HUES64 (cell line): ENCODE data around the gene MCCD1.
A peak's percentile ranks its signal among the peaks of the same experiment; 100 is the strongest.

Experiments used
- H3K27ac ChIP-seq: 2 replicates; pipeline ENCODE4 v1.7.0; 2013; ENCODE audit warnings: low read depth, low read length, inconsistent platforms
- H3K27me3 ChIP-seq: 2 replicates; pipeline ENCODE4 v1.6.1; 2013; ENCODE audit warnings: mild to moderate bottlenecking, low read length; ENCODE audit not compliant: insufficient read depth
- H3K36me3 ChIP-seq: 2 replicates; pipeline ENCODE4 v1.6.1; 2013; ENCODE audit warnings: mild to moderate bottlenecking, low read length; ENCODE audit not compliant: insufficient read depth
- H3K4me1 ChIP-seq: 2 replicates; pipeline ENCODE4 v1.6.1; 2013; ENCODE audit warnings: mild to moderate bottlenecking, low read length, moderate library complexity; ENCODE audit not compliant: insufficient read depth
- H3K4me3 ChIP-seq: 2 replicates; pipeline ENCODE4 v1.5.1; 2013; ENCODE audit warnings: mild to moderate bottlenecking, low read length, moderate library complexity
- H3K9ac ChIP-seq: 2 replicates; pipeline ENCODE4 v1.6.1; 2013; ENCODE audit warnings: mild to moderate bottlenecking, low read depth, low read length
- H3K9me3 ChIP-seq: 2 replicates; pipeline ENCODE4 v1.6.1; 2013; ENCODE audit warnings: low read depth, low read length; ENCODE audit not compliant: insufficient read depth
- WGBS: fragments of 150-250, 120-280 bp; methylation state at CpG from one replicate; pipeline ENCODE4 v1.1.7; 2013; ENCODE audit warnings: missing lambda C conversion rate; 5-methylcytosine and 5-hydroxymethylcytosine counted together

Gene MCCD1

GRCh38 chr6:31558631-31559500 lies 30.1 kb downstream of the MCCD1 start:
- Histone ChIP-seq H3K27me3 (no peaks in the 10 kb centered on the region), H3K36me3 (peaks cover 41% of the 10 kb centered on the region), H3K4me3 (no peak overlapping the region), H3K9ac (no peak overlapping the region), H3K27ac (no peak overlapping the region), H3K9me3 (no peaks in the 10 kb centered on the region), H3K4me1 (peaks cover 15% of the 10 kb centered on the region; the same call in 1 of the 2 replicates)
- WGBS = 94% methylated on average over 14 of the region's 14 CpGs

GRCh38 chr6:31559606-31559957 lies 30.8 kb downstream of the MCCD1 start:
- Histone ChIP-seq H3K9ac (peak overlapping the region; percentile 55; the same call in 1 of the 2 replicates), H3K4me3 (no peak overlapping the region)

GRCh38 chr6:31559958-31560696 lies 31.4 kb downstream of the MCCD1 start:
- H3K4me3 ChIP-seq = no peak overlapping the region
- WGBS = 85% methylated on average over 7 of the region's 7 CpGs
- H3K36me3 ChIP-seq = peaks cover 31% of the 10 kb centered on the region
- H3K9me3 ChIP-seq = no peaks in the 10 kb centered on the region
- no peaks in the 10 kb centered on the region for H3K27me3 ChIP-seq
- peak overlapping the region; percentile 64 for H3K27ac ChIP-seq
- H3K9ac ChIP-seq = peak overlapping the region; percentile 55; the same call in 1 of the 2 replicates
- H3K4me1 ChIP-seq = peaks cover 15% of the 10 kb centered on the region; the same call in 1 of the 2 replicates

More at GRCh38 chr6:31559606-31559957, 30.8 kb downstream of the MCCD1 start:
- 73% methylated on average over 4 of the region's 4 CpGs for WGBS
- Histone ChIP-seq H3K4me1 (peaks cover 15% of the 10 kb centered on the region; the same call in 1 of the 2 replicates), H3K27me3 (no peaks in the 10 kb centered on the region), H3K27ac (peak overlapping the region; percentile 64), H3K36me3 (peaks cover 35% of the 10 kb centered on the region), H3K9me3 (no peaks in the 10 kb centered on the region)

- peaks cover 31% of the 10 kb centered on the region for H3K36me3 ChIP-seq
- H3K9me3 ChIP-seq = no peaks in the 10 kb centered on the region
- H3K27me3 ChIP-seq = no peaks in the 10 kb centered on the region
- H3K4me3 ChIP-seq = no peak overlapping the region
- peak overlapping the region; percentile 64 for H3K27ac ChIP-seq
- peaks cover 15% of the 10 kb centered on the region; the same call in 1 of the 2 replicates for H3K4me1 ChIP-seq
- no peak overlapping the region for H3K9ac ChIP-seq
These were observed 31.9 kb downstream of the MCCD1 start for GRCh38 chr6:31560697-31561058.

- Histone ChIP-seq H3K9ac (no peak overlapping the region), H3K36me3 (no peaks in the 10 kb centered on the region), H3K9me3 (no peaks in the 10 kb centered on the region), H3K4me1 (peaks cover 4% of the 10 kb centered on the region; the same call in 1 of the 2 replicates), H3K4me3 (no peak overlapping the region), H3K27ac (no peak overlapping the region), H3K27me3 (no peaks in the 10 kb centered on the region)
- WGBS = 58% methylated on average over 9 of the region's 9 CpGs
These were observed 39.0 kb downstream of the MCCD1 start for GRCh38 chr6:31567531-31568370.

- 87% methylated on average over 3 of the region's 3 CpGs for WGBS
- Histone ChIP-seq H3K9me3 (no peaks in the 10 kb centered on the region), H3K9ac (no peak overlapping the region), H3K27me3 (no peaks in the 10 kb centered on the region), H3K4me3 (no peak overlapping the region), H3K27ac (no peak overlapping the region), H3K36me3 (no peaks in the 10 kb centered on the region), H3K4me1 (peaks cover 4% of the 10 kb centered on the region; the same call in 1 of the 2 replicates)
These were observed 39.8 kb downstream of the MCCD1 start for GRCh38 chr6:31568537-31568961.

GRCh38 chr6:31569861-31570536 lies 41.2 kb downstream of the MCCD1 start:
- Histone ChIP-seq H3K9me3 (no peaks in the 10 kb centered on the region), H3K27ac (no peak overlapping the region), H3K4me3 (no peak overlapping the region)

GRCh38 chr6:31572041-31572911 lies 43.5 kb downstream of the MCCD1 start, which contains the start of gene LTA:
Gene LTA (plus strand): TSS chr6:31572289. CDS start chr6:31572743, 454 bp downstream.
- H3K9ac ChIP-seq = no peak within 1 kb of the TSS
- WGBS = 92% methylated on average over 27 of the region's 27 CpGs
- peaks cover 4% of the 10 kb centered on the region; the same call in 1 of the 2 replicates for H3K4me1 ChIP-seq
- H3K9me3 ChIP-seq = no peaks in the 10 kb centered on the region
- no peaks in the 10 kb centered on the region for H3K27me3 ChIP-seq
- no peak within 1 kb of the TSS for H3K27ac ChIP-seq
- H3K36me3 ChIP-seq = no peaks in the 10 kb centered on the region
- H3K4me3 ChIP-seq = no peak within 1 kb of the TSS

More at GRCh38 chr6:31569861-31570536, 41.2 kb downstream of the MCCD1 start:
- Histone ChIP-seq H3K4me1 (peaks cover 4% of the 10 kb centered on the region; the same call in 1 of the 2 replicates), H3K36me3 (no peaks in the 10 kb centered on the region), H3K27me3 (no peaks in the 10 kb centered on the region), H3K9ac (no peak overlapping the region)
- WGBS = no CpG with 5 or more reads among the region's 1 CpG

GRCh38 chr6:31573239-31574105 lies 44.7 kb downstream of the MCCD1 start:
- H3K9me3 ChIP-seq = no peaks in the 10 kb centered on the region
- H3K9ac ChIP-seq = no peak overlapping the region
- WGBS = 86% methylated on average over 9 of the region's 9 CpGs
- H3K4me1 ChIP-seq = peaks cover 5% of the 10 kb centered on the region; the same call in 1 of the 2 replicates
- no peak overlapping the region for H3K4me3 ChIP-seq
- no peak overlapping the region for H3K27ac ChIP-seq
- no peaks in the 10 kb centered on the region for H3K27me3 ChIP-seq
- H3K36me3 ChIP-seq = no peaks in the 10 kb centered on the region
